NCI-H510A treated with DMSO at 0.1 percent for 48 hours (cell line): ENCODE measurements around the gene FCRL6.

Source experiments
- DNase-seq: peaks from one replicate; lab custom pipeline; 2025; lab: John Stamatoyannopoulos, UW

Gene FCRL6

DNA sequence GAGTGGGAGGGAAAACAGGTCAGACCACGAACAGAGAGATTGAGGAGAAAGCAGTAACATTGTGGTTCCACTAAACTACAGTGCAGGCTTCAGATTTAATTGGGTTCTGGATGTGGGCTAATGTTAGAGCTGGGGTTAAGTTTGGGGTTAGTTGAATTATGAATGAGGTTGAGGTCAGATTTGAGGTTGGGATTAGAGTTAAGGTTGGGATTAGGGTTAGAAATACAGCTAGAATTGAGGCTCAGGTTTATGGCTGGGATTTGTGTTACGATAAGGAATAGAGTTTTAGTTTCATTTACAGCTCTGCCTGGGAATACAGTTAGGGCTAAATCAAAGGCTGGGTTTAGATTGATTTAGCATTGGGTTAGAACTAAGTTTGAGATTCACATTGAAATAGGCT lies 62.1 kb downstream of the FCRL6 start:
- no peak for DNase-seq
